Fibroblast of the aortic adventitia (primary cell): Measurements from ENCODE around the gene NOTCH1. TPM values are rescaled to one million over a fixed set of nuclear protein-coding genes. Genes with fewer than 3 reads are reported as not detected.

ENCODE experiments used
- DNase-seq: peaks from one replicate; pipeline ENCODE4 v3.0.0-alpha.2; 2010; ENCODE audit warnings: low read depth
- H3K4me3 ChIP-seq: 2 replicates; pipeline ENCODE4 v1.5.1; 2011; ENCODE audit warnings: low read depth, mild to moderate bottlenecking, control low read depth, low read length, moderate library complexity
- total RNA-seq: library from RNA; depleted of rRNA; stranded (reverse); fragments of >200 nt; gene quantifications from 2 replicates; pipeline ENCODE4 v1.2.3, GENCODE V29; 2012; ENCODE audit warnings: low replicate concordance
- TF ChIP-seq, protein P1 (sequence below): IDR thresholded peaks from 2 replicates; pipeline ENCODE4 v1.5.1; 2011; ENCODE audit warnings: mild to moderate bottlenecking, low read length, control low read depth, inconsistent platforms; ENCODE audit not compliant: insufficient read depth

Gene NOTCH1
- total RNA-seq, 1 donor: 8.8 TPM

GRCh38 chr9:136547508-136548215 is 1.8 kb upstream of the NOTCH1 start:
- DNase-seq: no peak
- TF ChIP-seq, protein P1, sequence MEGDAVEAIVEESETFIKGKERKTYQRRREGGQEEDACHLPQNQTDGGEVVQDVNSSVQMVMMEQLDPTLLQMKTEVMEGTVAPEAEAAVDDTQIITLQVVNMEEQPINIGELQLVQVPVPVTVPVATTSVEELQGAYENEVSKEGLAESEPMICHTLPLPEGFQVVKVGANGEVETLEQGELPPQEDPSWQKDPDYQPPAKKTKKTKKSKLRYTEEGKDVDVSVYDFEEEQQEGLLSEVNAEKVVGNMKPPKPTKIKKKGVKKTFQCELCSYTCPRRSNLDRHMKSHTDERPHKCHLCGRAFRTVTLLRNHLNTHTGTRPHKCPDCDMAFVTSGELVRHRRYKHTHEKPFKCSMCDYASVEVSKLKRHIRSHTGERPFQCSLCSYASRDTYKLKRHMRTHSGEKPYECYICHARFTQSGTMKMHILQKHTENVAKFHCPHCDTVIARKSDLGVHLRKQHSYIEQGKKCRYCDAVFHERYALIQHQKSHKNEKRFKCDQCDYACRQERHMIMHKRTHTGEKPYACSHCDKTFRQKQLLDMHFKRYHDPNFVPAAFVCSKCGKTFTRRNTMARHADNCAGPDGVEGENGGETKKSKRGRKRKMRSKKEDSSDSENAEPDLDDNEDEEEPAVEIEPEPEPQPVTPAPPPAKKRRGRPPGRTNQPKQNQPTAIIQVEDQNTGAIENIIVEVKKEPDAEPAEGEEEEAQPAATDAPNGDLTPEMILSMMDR: no peak
- no peak overlapping the region for H3K4me3 ChIP-seq

- TF ChIP-seq, protein P1: peak; percentile 4
- peak overlapping the region; percentile 66 for H3K4me3 ChIP-seq
- peak; percentile 41 for DNase-seq
Measured at GRCh38 chr9:136546697-136547501, 1.1 kb upstream of the NOTCH1 start.

DNA sequence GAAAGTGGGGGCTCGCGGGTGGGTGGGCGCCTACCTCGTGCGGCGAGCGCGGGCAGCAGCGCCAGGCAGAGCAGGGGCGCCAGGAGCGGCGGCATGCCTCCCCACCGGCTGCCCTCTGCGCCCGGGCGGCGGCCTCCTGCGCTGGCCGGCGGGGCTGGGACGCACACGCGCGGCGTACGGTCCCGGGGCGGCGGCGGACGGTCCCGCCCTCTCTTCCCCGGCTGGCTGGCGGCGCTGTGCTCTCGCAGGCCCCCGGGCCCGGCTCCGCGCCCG is 220 bp downstream of the NOTCH1 start:
- peak overlapping the region; percentile 71 for H3K4me3 ChIP-seq
- TF ChIP-seq, protein P1: no peak
- DNase-seq: no peak

GRCh38 chr9:136544964-136545691 is 720 bp downstream of the NOTCH1 start:
- TF ChIP-seq, protein P1: no peak
- H3K4me3 ChIP-seq: peak overlapping the region; percentile 71
- DNase-seq: no peak

DNA sequence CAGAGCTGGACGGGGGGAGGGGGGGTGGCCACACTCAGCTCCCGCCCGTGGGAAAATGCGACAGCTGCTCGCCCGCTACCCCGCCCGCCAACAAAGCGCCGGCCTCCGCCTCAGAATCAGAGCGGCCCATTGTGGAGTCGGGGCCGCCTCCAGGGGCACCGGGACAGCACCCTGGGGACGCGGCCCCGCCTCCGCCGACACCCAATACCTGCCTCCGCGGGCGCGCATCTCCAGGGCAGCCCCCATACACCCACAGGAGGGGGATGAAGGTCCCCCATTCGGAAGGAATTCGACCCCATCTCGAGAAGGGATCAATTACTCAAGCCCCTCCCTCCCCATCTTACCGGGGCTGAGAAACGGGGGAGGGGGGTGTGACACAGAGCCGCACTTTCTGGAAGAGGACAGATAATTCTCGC is 1.3 kb downstream of the NOTCH1 start:
- peak overlapping the region; percentile 71 for H3K4me3 ChIP-seq
- no peak for DNase-seq
- TF ChIP-seq, protein P1: no peak

DNA sequence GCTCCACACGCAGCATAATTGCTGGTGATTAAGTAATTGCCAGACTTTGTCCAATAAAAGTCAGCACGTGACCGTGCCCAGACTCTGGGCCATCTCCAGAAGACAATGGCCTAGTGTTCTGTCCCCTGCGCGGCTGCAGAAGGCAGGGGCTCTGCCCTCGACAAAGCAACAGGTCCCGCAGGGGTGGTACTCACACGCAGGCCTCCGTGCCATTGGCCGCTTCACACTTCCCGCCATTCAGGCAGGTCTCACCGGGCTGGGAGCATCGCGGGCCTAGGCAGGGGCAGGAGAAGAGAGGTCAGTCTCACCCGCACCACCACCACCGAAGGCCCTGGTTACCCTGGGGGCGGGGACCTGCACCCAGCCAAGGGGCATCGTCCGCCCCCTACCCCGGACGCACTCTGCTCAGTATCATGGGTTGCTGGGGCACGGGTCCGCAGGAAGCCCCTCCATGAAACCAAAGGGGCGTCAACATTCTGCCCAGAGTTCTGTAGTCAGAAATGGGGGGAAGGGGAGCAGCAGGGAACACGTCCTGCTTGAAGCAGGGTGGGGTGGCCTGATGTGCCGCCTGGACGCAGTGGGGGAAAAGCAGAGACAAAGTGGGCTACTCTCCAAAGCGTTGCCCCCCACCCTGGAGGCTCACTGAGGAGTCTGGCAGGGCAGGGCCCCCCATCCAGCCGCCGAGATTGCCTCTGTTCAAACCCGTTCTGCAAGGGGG is 1.9 kb downstream of the NOTCH1 start:
- TF ChIP-seq, protein P1: no peak
- no peak for DNase-seq
- H3K4me3 ChIP-seq: peak overlapping the region; percentile 71
